IPS-20b (cell line): ENCODE data around the gene TLX2.

Source experiments
- H3K27ac ChIP-seq: one replicate; pipeline ENCODE4 v1.5.1; 2013; ENCODE audit warnings: low read length
- H3K27me3 ChIP-seq: 2 replicates; pipeline ENCODE4 v1.6.1; 2013; ENCODE audit warnings: mild to moderate bottlenecking, low read length, inconsistent platforms; ENCODE audit not compliant: insufficient read depth
- H3K36me3 ChIP-seq: 2 replicates; pipeline ENCODE4 v1.6.1; 2013; ENCODE audit warnings: low read depth, mild to moderate bottlenecking, inconsistent platforms, low read length, moderate library complexity; ENCODE audit not compliant: insufficient read depth
- H3K4me1 ChIP-seq: 2 replicates; pipeline ENCODE4 v1.6.1; 2013; ENCODE audit warnings: mild to moderate bottlenecking, control low read depth, inconsistent platforms, low read length, moderate library complexity; ENCODE audit not compliant: insufficient read depth
- H3K4me3 ChIP-seq: 2 replicates; pipeline ENCODE4 v1.5.1; 2013; ENCODE audit warnings: mild to moderate bottlenecking, low read length, inconsistent platforms
- H3K9ac ChIP-seq: 2 replicates; pipeline ENCODE4 v1.6.1; 2013; ENCODE audit warnings: low read depth, mild to moderate bottlenecking, inconsistent platforms, low read length, moderate library complexity
- H3K9me3 ChIP-seq: 2 replicates; pipeline ENCODE4 v1.6.1; 2013; ENCODE audit warnings: mild to moderate bottlenecking, low read depth, low read length, inconsistent platforms; ENCODE audit not compliant: insufficient read depth

The TLX2 gene

DNA sequence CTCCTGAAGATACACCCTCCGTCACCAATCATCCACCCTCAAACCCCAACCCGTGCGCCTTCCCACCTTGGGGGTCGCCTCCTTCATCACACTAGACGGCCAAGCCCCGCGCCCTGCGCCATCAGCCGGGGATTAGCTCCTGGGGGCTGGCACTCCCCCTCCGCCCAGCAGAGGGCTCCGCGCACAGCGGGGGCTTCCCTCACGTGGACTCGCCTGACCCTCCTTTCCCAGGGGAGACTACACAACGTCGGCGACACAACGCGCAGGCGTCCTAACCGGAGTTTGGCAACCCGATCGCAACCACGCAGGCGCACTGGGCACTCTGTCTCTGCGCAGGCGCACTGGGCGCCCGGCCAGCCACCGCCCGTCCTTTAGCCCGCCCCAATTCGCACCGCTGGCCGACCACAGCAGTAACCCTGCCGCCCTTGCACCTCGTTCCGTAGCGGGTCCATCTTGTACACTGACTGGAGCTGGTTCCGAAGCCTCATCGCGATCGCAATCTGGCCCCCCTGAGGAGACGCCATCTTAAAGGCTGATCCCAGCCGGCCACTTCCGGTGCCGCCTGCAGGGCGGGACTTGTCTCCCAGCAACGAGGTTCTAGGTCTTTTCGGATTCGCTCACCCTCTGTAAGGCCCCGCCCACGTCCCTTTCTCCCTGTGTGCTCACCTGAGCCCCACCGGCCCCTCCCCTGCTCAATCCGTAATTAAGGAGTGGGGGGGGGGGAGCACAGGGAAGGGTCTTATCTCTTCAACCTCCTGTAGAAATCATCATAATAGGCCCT lies 6.9 kb upstream of the TLX2 start, which contains the start of gene PCGF1:
TSS of gene PCGF1 (minus strand) at position 551 of the 781 bp plus-strand sequence. CDS start at position 524, 27 bp downstream.
- H3K27me3 ChIP-seq: peaks cover 91% of the 10 kb centered on the region
- H3K9me3 ChIP-seq: no peaks in the 10 kb centered on the region
- H3K36me3 ChIP-seq: peaks cover 11% of the 10 kb centered on the region; the same call in 1 of the 2 replicates
- peak within 1 kb of the TSS; percentile 100 for H3K4me3 ChIP-seq
- H3K4me1 ChIP-seq: peaks cover 8% of the 10 kb centered on the region; the same call in 1 of the 2 replicates
- H3K27ac ChIP-seq: peak within 1 kb of the TSS; percentile 96
- peak within 1 kb of the TSS; percentile 99 for H3K9ac ChIP-seq

DNA sequence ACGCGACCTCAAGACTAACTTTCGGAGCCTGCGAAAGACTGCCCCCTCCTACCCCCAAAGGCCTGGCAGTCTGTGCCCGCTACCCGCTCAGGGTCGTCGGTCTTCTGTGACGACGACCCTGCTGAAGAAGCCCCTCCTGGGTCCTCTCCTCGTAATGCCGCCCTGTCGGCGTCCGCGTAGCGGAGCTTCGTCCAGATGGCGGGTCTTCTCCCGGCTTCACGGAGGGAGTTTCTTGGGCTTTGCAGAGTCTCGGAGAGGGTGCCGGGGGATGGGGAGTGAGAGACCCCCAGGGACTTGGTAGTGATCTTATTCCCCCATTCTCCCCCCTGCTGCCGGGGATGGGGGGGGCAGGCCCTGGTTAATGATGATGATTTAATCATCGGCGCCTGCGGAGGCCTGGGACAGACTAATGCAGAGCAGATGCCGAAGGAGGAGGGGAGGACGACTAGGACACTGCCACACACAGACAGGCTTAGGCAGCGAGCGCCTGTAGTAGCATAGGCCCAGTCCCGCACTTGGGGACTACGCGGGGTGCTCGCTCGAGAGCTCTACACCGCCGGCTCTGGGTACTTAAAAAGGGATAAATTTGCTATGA lies 6.2 kb upstream of the TLX2 start:
- H3K9ac ChIP-seq: peak overlapping the region; percentile 99; the same call in 1 of the 2 replicates
- H3K27ac ChIP-seq: peak overlapping the region; percentile 96
- peaks cover 11% of the 10 kb centered on the region; the same call in 1 of the 2 replicates for H3K36me3 ChIP-seq
- H3K9me3 ChIP-seq: no peaks in the 10 kb centered on the region
- H3K4me3 ChIP-seq: peak overlapping the region; percentile 100
- peaks cover 91% of the 10 kb centered on the region for H3K27me3 ChIP-seq
- peaks cover 8% of the 10 kb centered on the region; the same call in 1 of the 2 replicates for H3K4me1 ChIP-seq

DNA sequence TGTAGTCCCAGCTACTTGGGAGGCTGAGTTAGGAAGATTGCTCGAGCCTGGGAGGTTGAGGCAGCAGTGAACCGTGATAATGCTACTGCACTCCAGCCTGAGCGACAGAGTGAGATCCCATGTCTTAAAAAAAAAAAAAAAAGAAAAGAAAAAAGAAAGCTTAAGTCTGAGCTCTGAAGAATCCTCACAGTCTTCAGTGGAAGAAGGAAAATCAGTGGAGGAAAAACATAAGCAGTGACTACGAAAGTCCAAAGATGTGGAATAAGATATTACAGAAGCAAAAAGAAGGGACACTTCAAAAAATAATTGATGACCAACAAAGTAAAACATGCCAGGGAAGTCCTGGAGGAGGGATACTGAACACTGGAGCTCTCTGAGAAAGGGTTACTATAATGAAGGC lies 4.0 kb upstream of the TLX2 start:
- H3K27me3 ChIP-seq: peaks cover 91% of the 10 kb centered on the region

DNA sequence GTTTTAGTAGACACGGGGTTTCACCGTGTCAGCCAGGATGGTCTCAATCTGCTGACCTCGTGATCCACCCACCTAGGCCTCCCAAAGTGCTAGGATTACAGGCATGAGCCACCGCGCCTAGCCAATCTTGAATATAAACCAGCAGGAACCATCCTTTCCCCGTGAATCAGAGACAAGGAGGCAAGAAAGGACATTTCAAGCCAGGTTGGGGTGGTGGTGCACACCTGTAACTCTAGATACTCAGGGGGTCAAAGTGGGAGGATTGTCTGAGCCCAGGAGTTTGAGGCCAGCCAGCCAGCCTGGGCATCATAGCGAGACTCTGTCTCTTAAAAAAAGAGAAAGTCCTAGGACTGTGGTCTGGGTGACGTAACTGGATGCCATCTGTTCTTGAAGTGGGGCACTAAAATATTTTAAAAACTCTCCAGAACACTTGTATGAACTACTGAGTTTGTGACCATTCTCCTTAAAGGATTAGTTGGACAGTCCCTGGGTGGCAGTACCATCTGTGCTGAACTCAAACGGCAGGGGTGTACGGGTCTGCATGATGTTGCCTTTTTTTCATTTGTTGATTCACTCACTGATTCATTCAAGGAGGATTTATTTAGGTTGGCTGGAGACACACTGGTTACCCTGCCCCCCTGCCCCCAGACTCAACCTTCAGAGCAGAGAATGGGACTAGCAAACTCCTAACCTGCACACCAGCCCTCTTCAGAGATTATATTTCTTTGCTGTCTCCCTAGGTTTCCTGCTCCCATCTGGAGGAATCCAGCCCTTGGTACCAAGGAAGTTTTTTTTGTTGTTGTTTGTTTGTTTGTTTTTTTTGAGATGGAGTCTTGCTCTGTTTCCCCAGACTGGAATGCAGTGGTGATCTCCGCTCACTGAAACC lies 2.9 kb upstream of the TLX2 start:
- Histone ChIP-seq H3K27ac (no peak overlapping the region), H3K36me3 (no peaks in the 10 kb centered on the region), H3K4me1 (peaks cover 8% of the 10 kb centered on the region; the same call in 1 of the 2 replicates), H3K9ac (no peak overlapping the region), H3K4me3 (no peak overlapping the region), H3K27me3 (peaks cover 91% of the 10 kb centered on the region), H3K9me3 (peaks cover 2% of the 10 kb centered on the region; the same call in 1 of the 2 replicates)

More for the DNA sequence above, 4.0 kb upstream of the TLX2 start:
- Histone ChIP-seq H3K27ac (no peak overlapping the region), H3K36me3 (peaks cover 8% of the 10 kb centered on the region; the same call in 1 of the 2 replicates), H3K9me3 (no peaks in the 10 kb centered on the region), H3K9ac (no peak overlapping the region), H3K4me1 (peaks cover 8% of the 10 kb centered on the region; the same call in 1 of the 2 replicates), H3K4me3 (no peak overlapping the region)

DNA sequence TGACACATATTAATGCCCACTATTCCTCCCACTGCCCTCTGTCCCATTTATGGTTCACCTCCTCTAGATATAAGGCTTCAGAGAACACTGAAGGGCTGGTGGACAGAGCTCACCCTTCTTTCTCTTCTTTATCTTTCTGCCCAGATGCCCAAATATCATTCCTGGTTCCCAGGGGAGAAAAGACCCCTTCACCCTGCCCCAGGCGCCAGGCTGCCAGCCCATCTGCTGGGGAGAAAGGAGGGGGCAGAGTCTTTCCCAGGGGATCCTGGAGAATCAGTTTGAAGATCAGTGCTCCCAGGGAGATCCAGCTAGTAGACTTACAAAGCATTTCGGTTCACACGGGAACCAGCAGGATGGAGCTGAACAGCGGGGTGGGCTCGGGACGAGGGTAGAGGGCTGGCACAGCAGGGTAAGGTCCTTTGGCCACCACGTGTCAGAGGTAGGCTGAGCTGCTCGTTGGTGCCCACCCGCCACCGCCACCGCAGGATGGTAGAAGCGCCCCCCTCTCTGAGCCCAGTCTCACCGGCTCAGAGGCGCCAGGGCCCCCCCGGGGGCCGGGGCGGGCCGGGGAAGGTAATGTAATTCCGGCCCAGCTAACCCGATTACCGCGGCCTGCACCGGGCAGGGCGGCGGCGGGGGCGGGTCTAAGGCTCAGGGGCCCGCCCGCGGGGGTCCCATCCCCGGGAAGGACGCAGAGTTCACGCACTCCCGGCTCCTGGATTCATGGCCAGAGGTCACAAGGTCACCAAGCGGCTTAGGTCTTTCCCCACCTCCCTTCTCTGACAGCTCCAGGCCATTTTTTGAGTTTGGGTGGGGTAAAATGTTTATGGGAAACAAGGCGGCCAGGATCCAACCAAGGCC lies 1.3 kb upstream of the TLX2 start:
- no peaks in the 10 kb centered on the region for H3K36me3 ChIP-seq
- peaks cover 100% of the 10 kb centered on the region for H3K27me3 ChIP-seq
- H3K4me1 ChIP-seq: peaks cover 6% of the 10 kb centered on the region; the same call in 1 of the 2 replicates
- peaks cover 10% of the 10 kb centered on the region for H3K9me3 ChIP-seq
- no peak overlapping the region for H3K9ac ChIP-seq
- H3K27ac ChIP-seq: no peak overlapping the region
- H3K4me3 ChIP-seq: peak overlapping the region; percentile 38; the same call in 1 of the 2 replicates

DNA sequence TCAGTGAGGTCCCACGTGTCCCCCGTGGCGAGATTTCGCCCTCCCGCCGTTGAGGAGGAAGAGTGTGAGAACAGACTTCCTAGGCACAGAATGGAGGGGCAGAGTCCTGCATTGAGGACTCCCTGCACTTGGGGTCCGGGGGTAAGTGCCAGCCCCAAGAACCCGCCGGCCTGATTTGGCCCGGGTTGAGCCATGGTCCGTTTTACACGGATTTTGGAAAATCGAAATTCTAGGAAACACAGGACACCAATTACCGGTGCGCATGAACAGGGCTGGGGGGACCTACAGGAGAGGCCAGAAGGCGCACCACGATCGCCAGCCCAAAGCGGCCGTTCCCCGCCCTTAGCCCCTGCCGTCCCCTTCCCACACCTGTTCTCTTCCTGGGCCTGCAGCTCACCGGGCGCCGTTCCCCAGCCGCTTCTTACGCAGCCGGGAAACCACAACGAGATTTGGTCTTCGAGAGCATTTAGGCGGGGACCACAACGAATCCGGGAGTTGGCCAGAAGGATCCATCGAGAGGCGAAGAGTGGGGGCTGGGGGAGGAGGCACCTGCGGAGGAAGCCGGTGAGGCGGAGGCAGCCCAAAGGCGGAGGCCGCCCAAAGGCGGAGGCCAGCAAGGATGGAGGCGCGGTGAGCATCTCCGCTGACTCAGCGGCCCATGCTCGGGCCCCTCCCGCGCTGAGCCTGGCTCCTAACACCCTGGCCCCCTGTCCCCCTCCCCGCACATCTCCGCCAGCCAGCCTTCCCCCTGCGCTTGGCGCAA lies 464 bp upstream of the TLX2 start:
- Histone ChIP-seq H3K36me3 (no peaks in the 10 kb centered on the region), H3K4me1 (peaks cover under 1% of the 10 kb centered on the region; the same call in 1 of the 2 replicates), H3K27ac (no peak overlapping the region), H3K4me3 (peak overlapping the region; percentile 38; the same call in 1 of the 2 replicates), H3K27me3 (peaks cover 100% of the 10 kb centered on the region), H3K9me3 (peaks cover 10% of the 10 kb centered on the region), H3K9ac (no peak overlapping the region)

DNA sequence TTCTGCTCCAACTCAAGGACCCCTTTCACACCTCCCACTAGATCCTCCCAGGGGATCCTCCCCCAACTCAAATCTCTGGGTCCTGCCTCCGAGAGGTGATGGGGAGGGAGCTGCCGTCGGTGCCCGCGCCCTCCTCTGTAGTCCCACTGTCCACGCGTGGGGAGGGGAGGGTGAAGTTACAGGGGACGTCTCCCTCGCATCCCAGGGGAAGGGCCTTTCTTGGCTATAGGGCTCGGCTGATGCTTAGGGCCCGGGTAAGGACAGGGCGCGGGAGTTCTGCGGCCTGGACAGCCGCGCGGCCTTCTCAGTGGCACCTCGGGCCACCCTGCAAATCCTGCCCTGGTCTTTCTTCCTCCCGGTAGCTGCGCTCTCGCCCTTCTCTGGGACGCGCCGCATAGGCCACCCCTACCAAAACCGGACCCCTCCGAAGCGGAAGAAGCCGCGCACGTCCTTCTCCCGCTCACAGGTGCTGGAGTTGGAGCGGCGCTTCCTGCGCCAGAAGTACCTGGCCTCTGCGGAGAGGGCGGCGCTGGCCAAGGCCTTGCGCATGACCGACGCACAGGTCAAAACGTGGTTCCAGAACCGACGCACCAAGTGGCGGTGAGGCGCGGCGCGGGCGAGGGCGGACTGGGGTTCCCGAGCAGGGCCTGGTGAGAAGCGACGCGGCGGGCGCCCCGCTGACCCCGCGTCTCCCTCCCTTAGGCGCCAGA lies 1.2 kb downstream of the TLX2 start:
- Histone ChIP-seq H3K9me3 (peaks cover 10% of the 10 kb centered on the region), H3K27me3 (peaks cover 100% of the 10 kb centered on the region), H3K36me3 (no peaks in the 10 kb centered on the region), H3K27ac (no peak overlapping the region), H3K4me1 (no peaks in the 10 kb centered on the region; the same call in 1 of the 2 replicates), H3K9ac (no peak overlapping the region), H3K4me3 (peak overlapping the region; percentile 40; the same call in 1 of the 2 replicates)

DNA sequence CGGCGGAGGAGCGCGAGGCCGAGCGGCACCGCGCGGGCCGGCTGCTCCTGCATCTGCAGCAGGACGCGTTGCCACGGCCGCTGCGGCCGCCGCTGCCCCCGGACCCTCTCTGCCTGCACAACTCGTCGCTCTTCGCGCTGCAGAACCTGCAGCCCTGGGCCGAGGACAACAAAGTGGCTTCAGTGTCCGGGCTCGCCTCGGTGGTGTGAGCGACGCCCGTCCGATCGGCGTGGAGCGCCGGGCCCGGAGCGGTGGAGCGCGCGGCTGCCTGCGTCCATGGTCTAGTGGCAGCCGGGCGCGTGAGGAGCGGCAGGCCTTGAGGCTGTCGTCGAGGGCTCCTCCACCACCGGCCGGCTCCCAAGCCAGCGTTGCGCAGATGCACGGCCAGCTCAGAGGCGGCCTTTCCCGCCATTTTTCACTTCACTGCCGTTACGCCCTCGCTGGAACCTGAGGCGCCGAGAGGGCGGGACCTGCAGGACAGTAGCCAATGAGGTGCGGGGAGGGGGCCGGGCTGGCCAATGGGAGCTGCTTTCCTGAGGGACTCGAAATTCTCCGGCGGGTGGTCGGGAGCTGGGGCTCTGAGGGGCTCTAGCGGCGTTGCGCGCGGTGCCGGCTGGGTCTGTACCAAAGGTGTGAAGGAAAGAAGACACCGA lies 1.9 kb downstream of the TLX2 start:
- H3K27ac ChIP-seq: no peak overlapping the region
- peaks cover 100% of the 10 kb centered on the region for H3K27me3 ChIP-seq
- no peak overlapping the region for H3K9ac ChIP-seq
- peak overlapping the region; percentile 40; the same call in 1 of the 2 replicates for H3K4me3 ChIP-seq
- peaks cover 10% of the 10 kb centered on the region for H3K9me3 ChIP-seq
- H3K36me3 ChIP-seq: no peaks in the 10 kb centered on the region
- no peaks in the 10 kb centered on the region; the same call in 1 of the 2 replicates for H3K4me1 ChIP-seq

DNA sequence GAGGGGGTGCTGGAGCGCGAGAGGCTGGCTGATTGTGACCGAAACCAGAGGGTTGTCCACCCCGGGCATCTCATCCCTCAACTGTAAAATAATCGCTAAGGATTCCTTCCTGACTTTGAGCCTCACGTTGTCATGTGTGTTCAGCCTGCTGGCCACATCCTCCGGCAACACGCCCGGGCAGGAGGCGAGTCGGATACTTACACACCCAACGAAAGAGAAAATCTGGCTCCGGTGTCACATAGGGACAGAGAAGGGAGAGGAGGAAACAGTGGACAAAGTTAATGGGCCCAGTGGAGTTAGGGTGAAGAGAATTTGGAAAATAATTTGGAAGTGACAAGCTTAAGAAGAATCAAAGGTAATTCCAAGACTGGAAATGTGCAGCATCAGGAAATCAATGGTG lies 2.4 kb downstream of the TLX2 start:
- Histone ChIP-seq H3K36me3 (no peaks in the 10 kb centered on the region), H3K4me1 (no peaks in the 10 kb centered on the region; the same call in 1 of the 2 replicates), H3K27me3 (peaks cover 100% of the 10 kb centered on the region), H3K4me3 (no peak overlapping the region), H3K27ac (no peak overlapping the region), H3K9me3 (peaks cover 10% of the 10 kb centered on the region), H3K9ac (no peak overlapping the region)
